SK-N-SH treated with all-trans-retinoic acid at 6 μM for 48 hours (cell line): ENCODE data around the gene FAM120A.

ENCODE experiments used
- ATAC-seq: fragments of 200-7000 bp; cut with Tn5 transposase; 3 replicates; pipeline ENCODE4 v1.9.1; 2020; ENCODE audit warnings: mild to moderate bottlenecking, moderate library complexity
- ARNTL ChIP-seq: fragments of 450-650 bp; formaldehyde crosslinking; IDR thresholded peaks from 2 replicates; pipeline ENCODE4 v1.5.0; 2020; ENCODE audit warnings: low read depth, mild to moderate bottlenecking, moderate library complexity, borderline replicate concordance
- BACH2 ChIP-seq: fragments of 250-450 bp; sonication (Bioruptor Pico); IDR thresholded peaks from 2 replicates; pipeline ENCODE4 v1.9.0; 2021; ENCODE audit warnings: mild to moderate bottlenecking, borderline replicate concordance
- CSDC2 ChIP-seq: fragments of 250-450 bp; sonication (Bioruptor Pico); IDR thresholded peaks from 2 replicates; pipeline ENCODE4 v1.5.0; 2020; ENCODE audit warnings: mild to moderate bottlenecking, moderate library complexity
- ESRRG ChIP-seq: fragments of 250-450 bp; sonication (Bioruptor Pico); IDR thresholded peaks from 2 replicates; pipeline ENCODE4 v1.6.1; 2021; ENCODE audit warnings: mild to moderate bottlenecking
- GLIS3 ChIP-seq: fragments of 250-450 bp; sonication (Bioruptor Pico); IDR thresholded peaks from 2 replicates; pipeline ENCODE4 v1.5.0; 2020; ENCODE audit warnings: mild to moderate bottlenecking, moderate library complexity
- ISL1 ChIP-seq: fragments of 250-450 bp; sonication (Bioruptor Pico); IDR thresholded peaks from 2 replicates; pipeline ENCODE4 v2.1.2; 2022; ENCODE audit warnings: mild to moderate bottlenecking, moderate library complexity
- OSR1 ChIP-seq: fragments of 250-450 bp; sonication (Bioruptor Pico); IDR thresholded peaks from 2 replicates; pipeline ENCODE4 v1.8.0; 2022; ENCODE audit warnings: moderate library complexity, mild to moderate bottlenecking, inconsistent platforms
- PPARA ChIP-seq: fragments of 250-450 bp; sonication (Bioruptor Pico); IDR thresholded peaks from 2 replicates; pipeline ENCODE4 v1.5.0; 2020; ENCODE audit warnings: mild to moderate bottlenecking, borderline replicate concordance
- RARB ChIP-seq: fragments of 250-450 bp; sonication (Bioruptor Pico); IDR thresholded peaks from 2 replicates; pipeline ENCODE4 v1.8.0; 2021; ENCODE audit warnings: mild to moderate bottlenecking, moderate library complexity
- SNAI2 ChIP-seq: fragments of 250-450 bp; sonication (Bioruptor Pico); IDR thresholded peaks from 2 replicates; pipeline ENCODE4 v1.5.0; 2020; ENCODE audit warnings: mild to moderate bottlenecking, moderate library complexity
- TCF4 ChIP-seq: fragments of 250-450 bp; sonication (Bioruptor Pico); IDR thresholded peaks from 2 replicates; pipeline ENCODE4 v1.8.0; 2021; ENCODE audit warnings: mild to moderate bottlenecking, moderate library complexity, borderline replicate concordance
- ZC3H10 ChIP-seq: fragments of 250-450 bp; sonication (Bioruptor Pico); IDR thresholded peaks from 2 replicates; pipeline ENCODE4 v1.5.1; 2021; ENCODE audit warnings: mild to moderate bottlenecking, moderate library complexity
- ZFP3 ChIP-seq: fragments of 250-450 bp; sonication (Bioruptor Pico); IDR thresholded peaks from 2 replicates; pipeline ENCODE4 v1.5.0; 2020; ENCODE audit warnings: mild to moderate bottlenecking, moderate library complexity
- ZNF8 ChIP-seq: fragments of 450-650 bp; formaldehyde crosslinking; IDR thresholded peaks from 2 replicates; pipeline ENCODE4 v1.5.0; 2020; ENCODE audit warnings: mild to moderate bottlenecking, moderate library complexity
- TF ChIP-seq, protein P1 (sequence below): fragments of 250-450 bp; sonication (Bioruptor Pico); IDR thresholded peaks from 2 replicates; pipeline ENCODE4 v1.5.1; 2021; ENCODE audit warnings: mild to moderate bottlenecking, moderate library complexity
- TF ChIP-seq, protein P2 (sequence below): fragments of 250-450 bp; sonication (Bioruptor Pico); IDR thresholded peaks from 2 replicates; pipeline ENCODE4 v1.8.0; 2021; ENCODE audit warnings: low read depth, mild to moderate bottlenecking, moderate library complexity, borderline replicate concordance
- TF ChIP-seq, protein P3 (sequence below): fragments of 250-450 bp; sonication (Bioruptor Pico); IDR thresholded peaks from 2 replicates; pipeline ENCODE4 v1.5.0; 2020; ENCODE audit warnings: mild to moderate bottlenecking, moderate library complexity
- TF ChIP-seq, protein P4 (sequence below): fragments of 250-450 bp; sonication (Bioruptor Pico); IDR thresholded peaks from 2 replicates; pipeline ENCODE4 v1.8.0; 2020; ENCODE audit warnings: mild to moderate bottlenecking, moderate library complexity, borderline replicate concordance

FAM120A gene

DNA sequence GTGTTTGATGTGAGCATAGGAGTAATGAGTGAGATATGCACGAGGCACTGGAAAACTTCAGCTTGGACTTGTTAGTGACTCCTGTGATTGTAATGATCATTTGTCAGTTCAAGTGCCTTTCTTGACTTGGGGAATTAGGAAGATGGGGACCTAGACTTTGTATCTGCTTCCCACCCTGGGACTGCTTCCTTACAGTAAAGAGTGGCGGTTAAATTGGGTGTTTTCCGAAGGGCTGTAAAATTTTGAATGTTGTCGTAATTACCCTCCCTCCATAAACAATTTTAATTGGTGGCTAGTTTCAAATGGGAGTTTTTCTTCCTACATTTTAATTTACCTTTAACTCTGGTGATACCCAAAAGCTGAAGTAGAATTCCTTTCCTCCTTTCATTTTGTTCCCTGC, 25.4 kb downstream of the FAM120A start:
- no peak for TF ChIP-seq RARB
- no peak for ATAC-seq

DNA sequence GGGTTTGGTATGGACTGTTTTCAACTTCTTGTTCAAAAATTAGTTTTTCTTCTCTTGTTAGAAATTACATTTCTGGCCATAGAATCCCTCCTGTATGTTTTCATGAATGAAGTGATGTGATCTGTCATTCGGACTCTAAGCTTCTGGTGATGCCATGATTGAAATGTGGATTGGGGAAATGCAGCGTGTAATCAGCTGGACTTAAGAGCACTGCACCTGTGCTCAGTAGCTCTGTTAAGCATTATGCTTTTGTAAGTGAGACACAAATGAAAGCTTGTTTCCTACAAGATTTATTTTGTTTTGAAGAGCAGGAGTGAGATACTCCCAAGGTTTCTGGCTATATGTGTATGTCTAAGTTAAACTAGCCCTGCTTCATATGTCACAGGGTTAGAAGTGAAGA, 25.9 kb downstream of the FAM120A start:
- TF ChIP-seq, protein P1, sequence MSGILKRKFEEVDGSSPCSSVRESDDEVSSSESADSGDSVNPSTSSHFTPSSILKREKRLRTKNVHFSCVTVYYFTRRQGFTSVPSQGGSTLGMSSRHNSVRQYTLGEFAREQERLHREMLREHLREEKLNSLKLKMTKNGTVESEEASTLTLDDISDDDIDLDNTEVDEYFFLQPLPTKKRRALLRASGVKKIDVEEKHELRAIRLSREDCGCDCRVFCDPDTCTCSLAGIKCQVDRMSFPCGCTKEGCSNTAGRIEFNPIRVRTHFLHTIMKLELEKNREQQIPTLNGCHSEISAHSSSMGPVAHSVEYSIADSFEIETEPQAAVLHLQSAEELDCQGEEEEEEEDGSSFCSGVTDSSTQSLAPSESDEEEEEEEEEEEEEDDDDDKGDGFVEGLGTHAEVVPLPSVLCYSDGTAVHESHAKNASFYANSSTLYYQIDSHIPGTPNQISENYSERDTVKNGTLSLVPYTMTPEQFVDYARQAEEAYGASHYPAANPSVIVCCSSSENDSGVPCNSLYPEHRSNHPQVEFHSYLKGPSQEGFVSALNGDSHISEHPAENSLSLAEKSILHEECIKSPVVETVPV, result no peak
- TF ChIP-seq ZFP3 (no peak), GLIS3 (CRISPR knock-in tag) (no peak), PPARA (CRISPR knock-in tag) (no peak)
- no peak for ATAC-seq

DNA sequence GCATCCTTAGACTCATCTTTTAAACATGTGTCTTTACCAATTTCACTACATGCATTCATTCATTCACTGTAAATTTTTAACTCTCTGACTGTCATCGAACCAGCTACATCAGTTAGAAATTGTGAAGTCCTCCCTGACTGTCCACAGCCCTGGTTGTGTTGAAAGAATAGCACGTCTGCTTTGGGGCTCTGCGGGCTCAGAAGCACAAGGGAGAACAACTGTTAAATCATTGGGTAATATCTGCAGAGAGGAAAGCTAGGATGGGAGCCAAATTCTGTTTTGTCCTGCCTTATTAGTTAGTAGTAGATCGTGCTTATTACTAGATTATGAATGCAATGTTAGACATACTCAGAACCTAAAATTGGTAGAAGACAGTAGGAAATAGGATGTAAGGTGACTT, 28.2 kb downstream of the FAM120A start:
- TF ChIP-seq BACH2 (CRISPR knock-in tag), result no peak
- TF ChIP-seq, protein P1, result no peak
- TF ChIP-seq ZNF8, result no peak
- no peak for TF ChIP-seq SNAI2 (CRISPR knock-in tag)
- TF ChIP-seq ESRRG (CRISPR knock-in tag), result no peak
- TF ChIP-seq, protein P2, sequence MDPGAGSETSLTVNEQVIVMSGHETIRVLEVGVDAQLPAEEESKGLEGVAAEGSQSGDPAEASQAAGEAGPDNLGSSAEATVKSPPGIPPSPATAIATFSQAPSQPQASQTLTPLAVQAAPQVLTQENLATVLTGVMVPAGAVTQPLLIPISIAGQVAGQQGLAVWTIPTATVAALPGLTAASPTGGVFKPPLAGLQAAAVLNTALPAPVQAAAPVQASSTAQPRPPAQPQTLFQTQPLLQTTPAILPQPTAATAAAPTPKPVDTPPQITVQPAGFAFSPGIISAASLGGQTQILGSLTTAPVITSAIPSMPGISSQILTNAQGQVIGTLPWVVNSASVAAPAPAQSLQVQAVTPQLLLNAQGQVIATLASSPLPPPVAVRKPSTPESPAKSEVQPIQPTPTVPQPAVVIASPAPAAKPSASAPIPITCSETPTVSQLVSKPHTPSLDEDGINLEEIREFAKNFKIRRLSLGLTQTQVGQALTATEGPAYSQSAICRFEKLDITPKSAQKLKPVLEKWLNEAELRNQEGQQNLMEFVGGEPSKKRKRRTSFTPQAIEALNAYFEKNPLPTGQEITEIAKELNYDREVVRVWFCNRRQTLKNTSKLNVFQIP (CRISPR knock-in tag), result no peak
- ATAC-seq, result no peak

DNA sequence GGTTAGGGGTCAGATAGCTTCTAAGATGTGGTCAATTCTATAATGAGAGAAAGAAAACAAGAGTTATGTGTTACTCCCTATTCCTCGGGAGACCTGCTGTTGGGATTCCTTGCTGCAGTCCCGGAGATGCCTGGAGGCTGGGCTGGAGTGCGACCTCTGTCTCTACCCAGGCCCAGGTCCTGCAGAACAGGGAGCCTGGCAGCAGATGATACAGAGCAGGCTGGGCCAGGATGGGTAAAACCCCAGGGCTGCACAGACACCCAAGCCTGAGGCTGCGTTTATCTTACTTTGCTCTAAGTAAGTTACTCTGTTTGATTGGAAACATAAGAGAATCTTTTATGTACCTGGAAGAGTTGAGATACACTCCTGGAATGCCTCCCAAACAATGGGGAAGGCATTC, 28.8 kb downstream of the FAM120A start:
- TF ChIP-seq, protein P3, sequence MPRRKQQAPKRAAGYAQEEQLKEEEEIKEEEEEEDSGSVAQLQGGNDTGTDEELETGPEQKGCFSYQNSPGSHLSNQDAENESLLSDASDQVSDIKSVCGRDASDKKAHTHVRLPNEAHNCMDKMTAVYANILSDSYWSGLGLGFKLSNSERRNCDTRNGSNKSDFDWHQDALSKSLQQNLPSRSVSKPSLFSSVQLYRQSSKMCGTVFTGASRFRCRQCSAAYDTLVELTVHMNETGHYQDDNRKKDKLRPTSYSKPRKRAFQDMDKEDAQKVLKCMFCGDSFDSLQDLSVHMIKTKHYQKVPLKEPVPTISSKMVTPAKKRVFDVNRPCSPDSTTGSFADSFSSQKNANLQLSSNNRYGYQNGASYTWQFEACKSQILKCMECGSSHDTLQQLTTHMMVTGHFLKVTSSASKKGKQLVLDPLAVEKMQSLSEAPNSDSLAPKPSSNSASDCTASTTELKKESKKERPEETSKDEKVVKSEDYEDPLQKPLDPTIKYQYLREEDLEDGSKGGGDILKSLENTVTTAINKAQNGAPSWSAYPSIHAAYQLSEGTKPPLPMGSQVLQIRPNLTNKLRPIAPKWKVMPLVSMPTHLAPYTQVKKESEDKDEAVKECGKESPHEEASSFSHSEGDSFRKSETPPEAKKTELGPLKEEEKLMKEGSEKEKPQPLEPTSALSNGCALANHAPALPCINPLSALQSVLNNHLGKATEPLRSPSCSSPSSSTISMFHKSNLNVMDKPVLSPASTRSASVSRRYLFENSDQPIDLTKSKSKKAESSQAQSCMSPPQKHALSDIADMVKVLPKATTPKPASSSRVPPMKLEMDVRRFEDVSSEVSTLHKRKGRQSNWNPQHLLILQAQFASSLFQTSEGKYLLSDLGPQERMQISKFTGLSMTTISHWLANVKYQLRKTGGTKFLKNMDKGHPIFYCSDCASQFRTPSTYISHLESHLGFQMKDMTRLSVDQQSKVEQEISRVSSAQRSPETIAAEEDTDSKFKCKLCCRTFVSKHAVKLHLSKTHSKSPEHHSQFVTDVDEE (CRISPR knock-in tag), result no peak
- TF ChIP-seq ZC3H10 (no peak), PPARA (CRISPR knock-in tag) (no peak), RARB (no peak), ZFP3 (no peak), CSDC2 (no peak), ESRRG (CRISPR knock-in tag) (no peak), TCF4 (CRISPR knock-in tag) (no peak), ARNTL (no peak), ISL1 (CRISPR knock-in tag) (no peak), OSR1 (CRISPR knock-in tag) (no peak), GLIS3 (CRISPR knock-in tag) (no peak)
- TF ChIP-seq, protein P1, result no peak
- TF ChIP-seq, protein P4, sequence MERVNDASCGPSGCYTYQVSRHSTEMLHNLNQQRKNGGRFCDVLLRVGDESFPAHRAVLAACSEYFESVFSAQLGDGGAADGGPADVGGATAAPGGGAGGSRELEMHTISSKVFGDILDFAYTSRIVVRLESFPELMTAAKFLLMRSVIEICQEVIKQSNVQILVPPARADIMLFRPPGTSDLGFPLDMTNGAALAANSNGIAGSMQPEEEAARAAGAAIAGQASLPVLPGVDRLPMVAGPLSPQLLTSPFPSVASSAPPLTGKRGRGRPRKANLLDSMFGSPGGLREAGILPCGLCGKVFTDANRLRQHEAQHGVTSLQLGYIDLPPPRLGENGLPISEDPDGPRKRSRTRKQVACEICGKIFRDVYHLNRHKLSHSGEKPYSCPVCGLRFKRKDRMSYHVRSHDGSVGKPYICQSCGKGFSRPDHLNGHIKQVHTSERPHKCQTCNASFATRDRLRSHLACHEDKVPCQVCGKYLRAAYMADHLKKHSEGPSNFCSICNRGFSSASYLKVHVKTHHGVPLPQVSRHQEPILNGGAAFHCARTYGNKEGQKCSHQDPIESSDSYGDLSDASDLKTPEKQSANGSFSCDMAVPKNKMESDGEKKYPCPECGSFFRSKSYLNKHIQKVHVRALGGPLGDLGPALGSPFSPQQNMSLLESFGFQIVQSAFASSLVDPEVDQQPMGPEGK (CRISPR knock-in tag), result no peak
- ATAC-seq, result no peak
